Epithelial cell of esophagus (primary cell): ENCODE measurements around the gene NEK2.
"Not testable (repeated sequence)": the region's sequence is repeated elsewhere in the genome, so short reads cannot be mapped to it uniquely, and the experiment has no call there.

Source experiments
- DNase-seq: peaks from one replicate; pipeline ENCODE4 v3.0.0; 2010; ENCODE audit warnings: low read depth
- H3K4me3 ChIP-seq: 2 replicates; pipeline ENCODE4 v1.5.1; 2011; ENCODE audit warnings: mild to moderate bottlenecking, low read length, control low read depth
- TF ChIP-seq, protein P1 (sequence below): IDR thresholded peaks from 2 replicates; pipeline ENCODE4 v1.5.1; 2011; ENCODE audit warnings: low read depth, mild to moderate bottlenecking, low read length, control low read depth, inconsistent platforms; ENCODE audit not compliant: insufficient read depth; ENCODE audit errors: missing control alignments

The NEK2 gene

GRCh38 chr1:211695135-211695816 is 19.9 kb upstream of the NEK2 start:
- no peak for DNase-seq
- TF ChIP-seq, protein P1, sequence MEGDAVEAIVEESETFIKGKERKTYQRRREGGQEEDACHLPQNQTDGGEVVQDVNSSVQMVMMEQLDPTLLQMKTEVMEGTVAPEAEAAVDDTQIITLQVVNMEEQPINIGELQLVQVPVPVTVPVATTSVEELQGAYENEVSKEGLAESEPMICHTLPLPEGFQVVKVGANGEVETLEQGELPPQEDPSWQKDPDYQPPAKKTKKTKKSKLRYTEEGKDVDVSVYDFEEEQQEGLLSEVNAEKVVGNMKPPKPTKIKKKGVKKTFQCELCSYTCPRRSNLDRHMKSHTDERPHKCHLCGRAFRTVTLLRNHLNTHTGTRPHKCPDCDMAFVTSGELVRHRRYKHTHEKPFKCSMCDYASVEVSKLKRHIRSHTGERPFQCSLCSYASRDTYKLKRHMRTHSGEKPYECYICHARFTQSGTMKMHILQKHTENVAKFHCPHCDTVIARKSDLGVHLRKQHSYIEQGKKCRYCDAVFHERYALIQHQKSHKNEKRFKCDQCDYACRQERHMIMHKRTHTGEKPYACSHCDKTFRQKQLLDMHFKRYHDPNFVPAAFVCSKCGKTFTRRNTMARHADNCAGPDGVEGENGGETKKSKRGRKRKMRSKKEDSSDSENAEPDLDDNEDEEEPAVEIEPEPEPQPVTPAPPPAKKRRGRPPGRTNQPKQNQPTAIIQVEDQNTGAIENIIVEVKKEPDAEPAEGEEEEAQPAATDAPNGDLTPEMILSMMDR: no peak
- no peak overlapping the region for H3K4me3 ChIP-seq

- not testable (repeated sequence) for DNase-seq, H3K4me3 ChIP-seq
Observed at GRCh38 chr1:211693911-211694310, 18.5 kb upstream of the NEK2 start.

DNA sequence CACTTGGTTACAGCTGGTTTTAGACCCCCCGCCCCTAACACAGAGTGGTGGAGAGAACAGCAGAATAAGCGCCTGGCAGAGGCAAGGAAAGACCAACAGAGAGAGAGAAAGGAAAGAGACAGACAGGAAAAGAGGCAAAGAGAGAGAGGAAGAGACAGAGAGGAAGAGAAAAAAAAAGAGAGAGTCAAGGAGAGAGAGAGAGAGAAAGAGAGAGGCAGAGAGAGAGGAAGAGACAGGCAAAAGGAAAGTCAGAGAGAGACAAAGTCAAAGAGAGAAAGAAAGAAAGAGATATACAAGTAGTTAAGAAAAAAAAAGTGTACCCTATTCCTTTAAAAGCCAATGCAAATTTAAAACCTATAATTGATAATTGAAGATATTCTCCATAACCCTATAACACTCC is 13.0 kb upstream of the NEK2 start:
- H3K4me3 ChIP-seq: no peak overlapping the region
- TF ChIP-seq, protein P1: no peak
- DNase-seq: no peak

DNA sequence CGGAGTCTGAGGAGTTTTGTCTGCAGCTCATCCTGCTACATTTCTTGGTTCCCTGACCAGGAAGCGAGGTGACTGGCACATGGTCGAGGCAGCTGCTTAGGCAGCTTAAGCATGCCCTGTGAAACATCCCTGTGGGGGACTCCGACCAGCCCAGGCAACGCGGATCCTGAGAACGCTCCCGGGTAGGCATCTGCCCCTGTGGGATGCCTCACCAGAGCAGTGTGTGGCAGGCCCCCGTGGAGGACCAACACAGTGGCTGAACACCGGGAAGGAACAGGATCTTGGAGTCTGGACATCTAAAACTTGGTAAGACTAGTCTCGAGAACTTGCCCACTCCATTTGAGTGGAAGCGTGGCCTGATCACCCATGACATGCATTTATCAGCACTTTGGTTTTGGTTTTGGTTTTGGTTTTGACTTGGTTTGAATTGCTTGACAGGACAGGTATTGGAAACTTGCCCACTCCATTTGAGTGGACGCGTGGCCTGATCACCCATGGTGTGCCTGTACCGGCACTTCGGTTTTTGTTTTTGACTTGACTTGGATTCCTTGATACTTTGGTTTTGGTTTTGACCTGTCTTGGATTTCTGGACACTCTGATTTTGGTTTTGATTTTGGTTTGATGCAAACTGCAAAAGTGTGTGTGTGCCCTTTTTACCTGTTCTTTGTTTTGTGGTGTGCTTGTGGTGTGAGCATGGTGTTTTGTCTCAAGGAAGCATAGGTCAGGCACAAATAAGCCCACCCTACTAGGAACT is 12.2 kb upstream of the NEK2 start:
- DNase-seq: no peak
- no peak overlapping the region for H3K4me3 ChIP-seq
- TF ChIP-seq, protein P1: no peak

DNA sequence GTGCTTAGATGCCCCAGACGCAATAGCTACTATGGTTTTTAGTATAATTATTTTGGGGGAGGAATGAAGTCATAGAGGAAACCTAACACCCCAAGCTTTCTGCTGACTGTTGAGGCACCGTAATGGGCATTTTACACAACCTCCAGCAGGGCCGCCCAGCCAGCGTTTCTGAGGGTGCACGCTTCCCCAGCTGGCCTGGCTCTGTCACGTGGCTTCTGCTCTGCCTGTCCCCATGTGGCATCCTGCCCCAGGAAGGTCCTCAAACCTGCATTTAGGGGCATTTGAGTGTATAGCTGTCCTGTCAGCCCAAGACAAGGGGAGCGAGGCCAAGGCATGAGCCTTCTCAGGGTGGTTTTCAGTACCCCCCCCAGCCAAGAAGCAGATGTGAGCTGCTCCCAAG is 10.4 kb upstream of the NEK2 start:
- no peak overlapping the region for H3K4me3 ChIP-seq
- DNase-seq: no peak
- TF ChIP-seq, protein P1: no peak

GRCh38 chr1:211684791-211685190 is 9.4 kb upstream of the NEK2 start:
- no peak overlapping the region for H3K4me3 ChIP-seq
- peak; percentile 29 for DNase-seq
- TF ChIP-seq, protein P1: no peak

GRCh38 chr1:211684331-211684730 is 8.9 kb upstream of the NEK2 start:
- DNase-seq: no peak
- H3K4me3 ChIP-seq: no peak overlapping the region
- TF ChIP-seq, protein P1: no peak
